ENCODE measurements around the gene TARBP2.

TARBP2 gene

GRCh38 chr12:53505555-53506449 is 4.7 kb downstream of the TARBP2 start:
- Histone ChIP-seq H3K4me1 (ENCODE audit: control insufficient read depth, insufficient read depth, low read length) (peaks cover 19% of the 10 kb centered on the region), H3K9ac (ENCODE audit: low read length in 2 of 2) (no peak overlapping the region), H3K36me3 (ENCODE audit: control insufficient read depth in 2 of 2, insufficient read depth in 2 of 2, low read length in 2 of 2) (peaks cover 19 to 27% of the 10 kb centered on the region in 2 donors), H3K27me3 (ENCODE audit: control insufficient read depth in 1 of 2, insufficient read depth in 2 of 2, low read length in 2 of 2) (no peaks in the 10 kb centered on the region), H3K9me3 (ENCODE audit: control insufficient read depth in 2 of 2, low read length in 2 of 2) (no peaks in the 10 kb centered on the region), H3K27ac (ENCODE audit: low read length) (no peak overlapping the region), H3K4me3 (ENCODE audit: low read length in 2 of 2) (no peak overlapping the region)

DNA sequence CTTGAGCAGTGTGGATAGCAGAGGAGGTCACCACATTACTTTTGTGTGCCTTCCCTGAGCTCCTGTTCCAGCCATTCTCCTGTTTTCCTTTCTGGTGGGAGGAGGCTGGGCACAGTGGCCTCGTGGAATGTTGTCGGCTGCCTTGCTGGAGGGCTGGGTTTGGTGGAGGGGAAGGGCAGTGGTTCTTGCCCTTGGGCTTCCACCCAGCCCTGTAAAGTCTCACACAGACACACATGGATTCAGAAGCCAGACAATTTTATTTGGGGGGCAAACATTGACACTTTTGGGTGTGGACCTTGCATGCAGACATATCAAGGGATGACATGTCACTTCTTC is 5.3 kb downstream of the TARBP2 start:
- H3K9me3 ChIP-seq (ENCODE audit: control insufficient read depth in 2 of 2, low read length in 2 of 2) = no peaks in the 10 kb centered on the region
- no peak overlapping the region for H3K4me3 ChIP-seq (ENCODE audit: low read length in 2 of 2)
- H3K27ac ChIP-seq (ENCODE audit: low read length) = no peak overlapping the region
- no peaks in the 10 kb centered on the region for H3K27me3 ChIP-seq (ENCODE audit: control insufficient read depth in 1 of 2, insufficient read depth in 2 of 2, low read length in 2 of 2)
- H3K9ac ChIP-seq (ENCODE audit: low read length in 2 of 2) = no peak overlapping the region
- H3K4me1 ChIP-seq (ENCODE audit: control insufficient read depth, insufficient read depth, low read length) = peaks cover 18% of the 10 kb centered on the region
- peaks cover 19 to 29% of the 10 kb centered on the region in 2 donors for H3K36me3 ChIP-seq (ENCODE audit: control insufficient read depth in 2 of 2, insufficient read depth in 2 of 2, low read length in 2 of 2)

- Histone ChIP-seq H3K9me3 (ENCODE audit: control insufficient read depth in 2 of 2, low read length in 2 of 2) (no peaks in the 10 kb centered on the region), H3K36me3 (ENCODE audit: control insufficient read depth in 2 of 2, insufficient read depth in 2 of 2, low read length in 2 of 2) (peaks cover 25 to 35% of the 10 kb centered on the region in 2 donors), H3K9ac (ENCODE audit: low read length in 2 of 2) (no peak within 1 kb of the TSS), H3K27me3 (ENCODE audit: control insufficient read depth in 1 of 2, insufficient read depth in 2 of 2, low read length in 2 of 2) (no peaks in the 10 kb centered on the region), H3K4me3 (ENCODE audit: low read length in 2 of 2) (no peak within 1 kb of the TSS), H3K27ac (ENCODE audit: low read length) (no peak within 1 kb of the TSS), H3K4me1 (ENCODE audit: control insufficient read depth, insufficient read depth, low read length) (peaks cover 12% of the 10 kb centered on the region)
Observed at GRCh38 chr12:53506881-53507602, 6.0 kb downstream of the TARBP2 start, which contains the start of gene NPFF. TSS of gene NPFF (minus strand) at chr12:53507484. CDS start at chr12:53507474, 10 bp downstream.

- H3K9ac ChIP-seq (ENCODE audit: low read length in 2 of 2) = no peak overlapping the region
- peaks cover 30 to 40% of the 10 kb centered on the region in 2 donors for H3K36me3 ChIP-seq (ENCODE audit: control insufficient read depth in 2 of 2, insufficient read depth in 2 of 2, low read length in 2 of 2)
- H3K27ac ChIP-seq (ENCODE audit: low read length) = no peak overlapping the region
- H3K4me1 ChIP-seq (ENCODE audit: control insufficient read depth, insufficient read depth, low read length) = peaks cover 7% of the 10 kb centered on the region
- no peaks in the 10 kb centered on the region for H3K9me3 ChIP-seq (ENCODE audit: control insufficient read depth in 2 of 2, low read length in 2 of 2)
- H3K4me3 ChIP-seq (ENCODE audit: low read length in 2 of 2) = no peak overlapping the region
- H3K27me3 ChIP-seq (ENCODE audit: control insufficient read depth in 1 of 2, insufficient read depth in 2 of 2, low read length in 2 of 2) = no peaks in the 10 kb centered on the region
Observed at GRCh38 chr12:53507603-53507885, 6.5 kb downstream of the TARBP2 start.

DNA sequence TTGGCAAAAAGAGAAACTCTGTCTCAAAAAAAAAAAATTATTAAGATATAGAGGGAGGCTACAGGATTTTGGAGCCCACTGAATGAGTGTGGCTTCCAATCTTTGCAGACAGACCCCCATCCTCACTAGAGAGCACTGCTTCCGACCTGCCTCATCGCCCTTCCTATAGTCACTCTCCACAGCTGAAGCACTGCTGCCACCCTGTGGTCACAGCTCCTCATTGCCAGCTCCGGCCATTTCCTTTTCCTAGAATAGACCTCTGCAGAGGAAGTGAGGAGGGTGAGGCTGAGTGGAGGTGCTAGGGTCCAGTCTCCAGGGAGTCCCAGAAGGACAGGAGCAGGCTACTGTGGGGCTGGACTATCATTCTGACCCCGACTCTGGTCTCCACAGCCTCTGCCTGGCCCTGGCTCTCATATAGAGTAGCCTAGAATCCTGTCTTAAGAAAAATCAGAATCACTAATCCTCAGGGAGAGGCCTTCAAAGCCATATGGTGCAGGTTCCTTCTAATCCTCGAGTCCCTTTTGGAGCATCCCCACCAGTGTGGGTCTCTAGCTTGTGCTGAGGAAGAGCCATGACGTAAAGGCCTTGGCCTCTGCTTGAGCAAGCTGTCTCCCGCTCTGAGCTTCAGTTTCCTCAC is 7.6 kb downstream of the TARBP2 start:
- peaks cover 35 to 47% of the 10 kb centered on the region in 2 donors for H3K36me3 ChIP-seq (ENCODE audit: control insufficient read depth in 2 of 2, insufficient read depth in 2 of 2, low read length in 2 of 2)
- H3K27ac ChIP-seq (ENCODE audit: low read length) = no peak overlapping the region
- peak overlapping the region in 1 of 2 donors; percentile 42 for H3K9ac ChIP-seq (ENCODE audit: low read length in 2 of 2)
- peaks cover 6% of the 10 kb centered on the region for H3K4me1 ChIP-seq (ENCODE audit: control insufficient read depth, insufficient read depth, low read length)
- no peaks in the 10 kb centered on the region for H3K27me3 ChIP-seq (ENCODE audit: control insufficient read depth in 1 of 2, insufficient read depth in 2 of 2, low read length in 2 of 2)
- no peak overlapping the region for H3K4me3 ChIP-seq (ENCODE audit: low read length in 2 of 2)
- no peaks in the 10 kb centered on the region for H3K9me3 ChIP-seq (ENCODE audit: control insufficient read depth in 2 of 2, low read length in 2 of 2)

DNA sequence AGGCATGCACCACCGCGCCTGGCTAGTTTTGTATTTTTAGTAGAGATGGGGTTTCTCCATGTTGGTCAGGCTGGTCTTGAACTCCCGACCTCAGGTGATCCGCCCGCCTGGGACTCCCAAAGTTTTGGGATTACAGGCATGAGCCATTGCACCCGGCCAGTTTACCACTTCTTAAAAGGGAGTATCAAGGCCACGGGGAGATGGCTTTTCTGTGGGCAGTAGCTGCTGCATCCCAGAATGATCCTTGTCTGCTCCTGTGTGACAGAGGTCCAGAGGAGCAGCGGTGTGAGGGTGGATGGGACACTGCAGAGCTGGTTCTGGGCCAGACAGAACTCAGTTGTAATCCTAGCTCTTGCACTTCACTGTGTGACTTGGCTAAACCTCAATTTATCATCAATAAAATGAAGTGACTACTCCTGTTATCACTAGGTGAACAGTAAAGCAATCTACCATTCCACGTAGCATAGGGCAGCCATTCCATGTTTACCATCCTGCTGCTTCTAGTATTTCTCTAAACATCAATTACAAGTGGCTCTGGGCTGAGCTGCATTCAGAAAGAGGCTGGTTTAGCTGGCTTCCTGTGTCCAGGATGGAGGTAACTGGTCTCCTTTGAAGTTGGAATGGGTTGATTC is 9.2 kb downstream of the TARBP2 start:
- no peak overlapping the region for H3K4me3 ChIP-seq (ENCODE audit: low read length in 2 of 2)
- no peak overlapping the region for H3K27ac ChIP-seq (ENCODE audit: low read length)
- no peaks in the 10 kb centered on the region for H3K27me3 ChIP-seq (ENCODE audit: control insufficient read depth in 1 of 2, insufficient read depth in 2 of 2, low read length in 2 of 2)
- H3K4me1 ChIP-seq (ENCODE audit: control insufficient read depth, insufficient read depth, low read length) = peaks cover 3% of the 10 kb centered on the region
- H3K36me3 ChIP-seq (ENCODE audit: control insufficient read depth in 2 of 2, insufficient read depth in 2 of 2, low read length in 2 of 2) = peaks cover 43 to 57% of the 10 kb centered on the region in 2 donors
- no peak overlapping the region for H3K9ac ChIP-seq (ENCODE audit: low read length in 2 of 2)
- H3K9me3 ChIP-seq (ENCODE audit: control insufficient read depth in 2 of 2, low read length in 2 of 2) = no peaks in the 10 kb centered on the region

DNA sequence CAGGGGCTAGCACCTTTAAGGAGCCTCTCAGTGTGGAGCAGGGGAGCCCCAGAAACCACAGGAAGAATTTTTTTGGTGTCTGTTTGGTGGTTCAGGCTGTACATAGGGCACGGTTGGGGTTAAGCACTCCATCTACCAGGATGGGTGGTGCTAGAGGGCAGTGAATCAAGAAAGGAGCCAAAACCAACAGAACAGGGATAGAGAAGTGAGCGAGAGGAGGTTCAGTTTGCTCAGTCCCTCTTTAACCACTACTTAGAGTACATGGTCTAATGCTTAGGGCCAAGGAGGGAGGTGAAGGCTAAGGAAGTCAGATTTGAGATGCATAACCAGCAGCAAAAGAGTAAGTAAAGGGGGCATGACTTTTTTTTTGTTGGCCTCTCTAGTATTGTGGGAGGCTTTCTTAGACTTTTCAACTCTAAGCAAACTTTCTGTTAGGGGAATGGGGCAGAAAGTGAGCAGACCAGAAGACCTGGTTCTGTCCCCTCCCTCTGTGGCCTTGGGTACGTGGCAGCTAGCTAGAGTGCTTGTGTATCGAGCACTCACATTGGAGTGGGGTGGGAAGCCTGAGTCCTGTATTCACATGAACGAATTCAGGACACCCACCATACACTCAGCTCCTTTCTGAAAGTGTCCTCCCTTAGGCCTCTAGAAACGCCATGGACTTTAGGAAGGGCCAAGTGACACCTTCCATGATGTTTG is 12.8 kb downstream of the TARBP2 start:
- no peaks in the 10 kb centered on the region for H3K9me3 ChIP-seq (ENCODE audit: control insufficient read depth in 2 of 2, low read length in 2 of 2)

GRCh38 chr12:53514628-53515290 is 13.7 kb downstream of the TARBP2 start:
- Histone ChIP-seq H3K9ac (ENCODE audit: low read length in 2 of 2) (no peak overlapping the region), H3K36me3 (ENCODE audit: control insufficient read depth in 2 of 2, insufficient read depth in 2 of 2, low read length in 2 of 2) (peaks cover 57 to 66% of the 10 kb centered on the region in 2 donors), H3K4me3 (ENCODE audit: low read length in 2 of 2) (no peak overlapping the region), H3K9me3 (ENCODE audit: control insufficient read depth in 2 of 2, low read length in 2 of 2) (no peaks in the 10 kb centered on the region), H3K4me1 (ENCODE audit: control insufficient read depth, insufficient read depth, low read length) (no peaks in the 10 kb centered on the region), H3K27me3 (ENCODE audit: control insufficient read depth in 1 of 2, insufficient read depth in 2 of 2, low read length in 2 of 2) (no peaks in the 10 kb centered on the region), H3K27ac (ENCODE audit: low read length) (no peak overlapping the region)

More for the DNA sequence above, 12.8 kb downstream of the TARBP2 start:
- Histone ChIP-seq H3K36me3 (ENCODE audit: control insufficient read depth in 2 of 2, insufficient read depth in 2 of 2, low read length in 2 of 2) (peaks cover 54 to 63% of the 10 kb centered on the region in 2 donors), H3K27ac (ENCODE audit: low read length) (no peak overlapping the region), H3K4me1 (ENCODE audit: control insufficient read depth, insufficient read depth, low read length) (no peaks in the 10 kb centered on the region), H3K9ac (ENCODE audit: low read length in 2 of 2) (no peak overlapping the region), H3K27me3 (ENCODE audit: control insufficient read depth in 1 of 2, insufficient read depth in 2 of 2, low read length in 2 of 2) (no peaks in the 10 kb centered on the region), H3K4me3 (ENCODE audit: low read length in 2 of 2) (no peak overlapping the region)

DNA sequence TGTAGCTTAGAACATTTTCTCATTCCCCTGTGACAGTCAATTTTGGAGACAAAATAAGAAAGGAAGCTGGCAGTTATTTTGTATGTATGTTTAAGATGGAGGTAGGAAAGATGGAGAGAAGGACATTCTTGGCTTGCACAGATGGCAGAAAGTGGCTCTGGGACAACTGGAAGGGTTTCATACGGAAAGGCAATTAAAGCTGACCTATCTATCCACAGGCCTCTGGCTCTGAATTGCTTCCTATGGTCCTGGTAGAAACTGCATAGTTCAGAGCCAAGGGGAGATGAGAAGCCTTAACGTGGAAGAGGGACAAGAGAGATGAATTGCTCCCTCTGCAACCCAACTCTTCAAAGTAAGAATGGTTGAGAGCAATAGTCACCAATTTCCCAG is 14.2 kb downstream of the TARBP2 start:
- Histone ChIP-seq H3K36me3 (ENCODE audit: control insufficient read depth in 2 of 2, insufficient read depth in 2 of 2, low read length in 2 of 2) (peaks cover 60 to 66% of the 10 kb centered on the region in 2 donors), H3K27ac (ENCODE audit: low read length) (no peak overlapping the region), H3K4me3 (ENCODE audit: low read length in 2 of 2) (no peak overlapping the region), H3K4me1 (ENCODE audit: control insufficient read depth, insufficient read depth, low read length) (no peaks in the 10 kb centered on the region), H3K9ac (ENCODE audit: low read length in 2 of 2) (no peak overlapping the region), H3K27me3 (ENCODE audit: control insufficient read depth in 1 of 2, insufficient read depth in 2 of 2, low read length in 2 of 2) (no peaks in the 10 kb centered on the region), H3K9me3 (ENCODE audit: control insufficient read depth in 2 of 2, low read length in 2 of 2) (no peaks in the 10 kb centered on the region)
